GM21526 (cell line): Measurements from ENCODE around the gene RBM46.
"Not testable (repeated sequence)": the region's sequence is repeated elsewhere in the genome, so short reads cannot be mapped to it uniquely, and the experiment has no call there.

Experiments
- ATAC-seq: cut with Tn5 transposase; IDR thresholded peaks from one replicate; pipeline ENCODE4 v1.9.1; 2021; ENCODE audit warnings: moderate library complexity; ENCODE audit not compliant: unreplicated experiment, low FRiP score

The RBM46 gene

GRCh38 chr4:154836030-154836429 lies 55.0 kb downstream of the RBM46 start:
- ATAC-seq: no peak

GRCh38 chr4:154836513-154836912 lies 55.4 kb downstream of the RBM46 start:
- ATAC-seq: no peak

DNA sequence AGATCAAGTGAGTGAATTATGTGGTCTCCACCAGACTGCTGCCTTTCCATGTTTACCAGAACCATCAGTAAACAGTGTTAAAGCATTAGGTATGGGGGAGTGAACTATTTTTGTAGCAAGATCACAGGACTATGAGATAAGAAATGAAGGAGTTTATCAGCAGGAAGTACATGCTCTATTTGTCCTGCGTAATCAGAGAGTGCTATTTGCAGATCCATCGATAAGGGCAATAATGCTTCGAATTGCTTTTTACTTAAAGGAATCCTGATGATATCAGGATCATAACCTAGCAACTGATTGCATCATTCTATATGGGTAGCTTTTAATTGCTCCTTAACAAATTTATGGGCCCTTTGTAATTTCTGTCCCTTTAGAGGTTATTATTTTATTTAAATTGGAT lies 57.1 kb downstream of the RBM46 start:
- no peak for ATAC-seq

GRCh38 chr4:154838694-154839093 lies 57.6 kb downstream of the RBM46 start:
- ATAC-seq: no peak

DNA sequence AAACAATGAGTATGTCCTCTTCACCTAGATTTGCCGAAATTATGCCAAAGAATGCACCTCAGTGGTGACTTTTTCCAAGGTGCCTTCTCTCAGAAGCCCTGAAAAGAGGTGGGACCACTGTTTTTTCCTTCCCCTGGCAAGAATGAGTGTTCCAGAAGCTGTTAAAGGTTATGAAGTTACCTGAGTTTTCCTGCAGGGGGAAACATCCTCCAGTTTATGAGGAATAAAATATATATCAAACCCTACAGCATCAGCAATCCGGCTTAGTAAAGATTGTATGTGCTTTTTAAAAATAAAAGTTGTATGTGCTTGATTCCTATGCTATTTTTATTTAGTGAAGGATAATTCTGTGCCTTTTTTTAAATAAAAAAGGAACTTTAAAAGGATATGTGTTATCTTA lies 73.3 kb downstream of the RBM46 start:
- no peak for ATAC-seq

- ATAC-seq: no peak
These were observed 77.1 kb downstream of the RBM46 start for GRCh38 chr4:154858166-154858565.

DNA sequence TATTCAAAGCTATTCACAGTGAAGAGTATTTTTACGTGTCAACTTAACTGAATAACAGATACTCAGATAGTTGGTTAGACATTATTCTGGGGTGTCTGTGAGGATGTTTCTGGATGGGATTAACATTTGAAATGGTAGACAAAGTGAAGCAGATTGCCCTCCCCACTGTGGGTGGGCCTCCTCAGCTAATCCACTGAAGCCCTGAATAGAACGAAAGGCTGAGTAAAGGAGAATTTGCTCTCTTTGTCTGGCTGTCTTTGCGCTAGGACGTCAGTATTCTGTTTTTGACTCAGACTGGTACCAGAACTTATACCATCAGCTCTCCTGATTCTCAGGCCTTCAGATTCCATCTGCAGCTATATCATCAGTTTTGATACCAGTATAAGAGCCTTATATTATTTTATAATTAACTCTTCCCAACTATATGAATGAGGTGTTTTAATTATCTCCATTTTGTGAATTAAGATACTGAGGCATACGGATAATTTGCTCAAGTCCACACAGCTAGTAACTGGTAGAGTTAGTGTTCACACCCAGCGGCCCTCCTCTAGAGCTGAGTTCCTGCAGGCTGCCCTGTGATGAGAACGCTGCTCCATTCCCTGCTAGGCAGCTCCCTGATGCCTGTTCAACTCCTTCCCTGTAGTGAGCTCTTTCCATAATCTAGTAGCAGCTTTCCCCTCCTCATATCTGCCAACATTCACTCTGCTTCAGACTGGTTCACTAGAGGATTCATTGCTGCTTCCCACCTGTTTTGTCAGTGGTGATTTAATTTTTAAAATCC lies 87.5 kb downstream of the RBM46 start:
- no peak for ATAC-seq

- no peak for ATAC-seq
These were observed 88.2 kb downstream of the RBM46 start for GRCh38 chr4:154869301-154869700.

- no peak for ATAC-seq
These were observed 91.1 kb downstream of the RBM46 start for GRCh38 chr4:154872198-154872597.

DNA sequence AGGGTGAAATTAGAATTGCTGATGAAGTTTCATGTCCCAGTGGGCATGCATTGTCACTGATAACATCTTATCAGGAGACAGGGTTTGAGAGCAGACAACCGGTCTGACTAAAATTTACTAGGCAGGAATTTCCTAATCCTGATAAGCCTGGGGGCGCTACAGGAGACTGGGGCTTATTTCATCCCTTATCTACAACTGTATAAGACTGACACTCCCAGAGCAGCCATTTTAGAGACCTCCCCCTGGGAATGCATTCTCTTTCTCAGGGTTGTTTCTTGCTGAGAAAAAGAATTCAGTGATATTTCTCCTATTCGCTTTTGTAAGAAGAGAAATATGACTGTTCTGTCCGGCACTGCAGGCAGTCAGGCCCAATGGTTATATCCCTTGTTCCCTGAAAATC lies 93.0 kb downstream of the RBM46 start:
- not testable (repeated sequence) for ATAC-seq

- ATAC-seq: no peak
These were observed 96.2 kb downstream of the RBM46 start for GRCh38 chr4:154877110-154877760.
